ENCODE results near the gene BSG. TPM values are rescaled to one million over a fixed set of nuclear protein-coding genes. Genes with fewer than 3 reads are reported as not detected.

BSG gene
- total RNA-seq, 1 donor: 191 TPM

- DNase-seq (ENCODE audit: low read depth): no peak
- no peak overlapping the region for H3K4me3 ChIP-seq (ENCODE audit: low read depth, low read length)
- TF ChIP-seq CTCF (IDR thresholded peaks at IDR 0.05; ENCODE audit: insufficient read depth, low read depth, low read length): no peak
Measured at GRCh38 chr19:588741-589692, 16.6 kb downstream of the BSG start.

- peak within 1 kb of the TSS; percentile 15 for H3K4me3 ChIP-seq (ENCODE audit: low read depth, low read length)
- DNase-seq (ENCODE audit: low read depth): no peak
- TF ChIP-seq CTCF (IDR thresholded peaks at IDR 0.05; ENCODE audit: insufficient read depth, low read depth, low read length): no peak
Measured at GRCh38 chr19:589693-590395, 17.4 kb downstream of the BSG start, which contains the start of gene HCN2. Gene HCN2, plus strand, starts transcription at chr19:589881. Its CDS starts 65 bp downstream, at chr19:589946.

- TF ChIP-seq CTCF (IDR thresholded peaks at IDR 0.05; ENCODE audit: insufficient read depth, low read depth, low read length): no peak
- peak; percentile 23 for DNase-seq (ENCODE audit: low read depth)
- peak overlapping the region; percentile 15 for H3K4me3 ChIP-seq (ENCODE audit: low read depth, low read length)
Measured at GRCh38 chr19:590396-590745, 18.0 kb downstream of the BSG start.

GRCh38 chr19:590750-591098 is 18.3 kb downstream of the BSG start:
- no peak overlapping the region for H3K4me3 ChIP-seq (ENCODE audit: low read depth, low read length)
- no peak for DNase-seq (ENCODE audit: low read depth)
- no peak for TF ChIP-seq CTCF (IDR thresholded peaks at IDR 0.05; ENCODE audit: insufficient read depth, low read depth, low read length)

GRCh38 chr19:591099-591958 is 18.9 kb downstream of the BSG start:
- TF ChIP-seq CTCF (IDR thresholded peaks at IDR 0.05; ENCODE audit: insufficient read depth, low read depth, low read length): no peak
- DNase-seq (ENCODE audit: low read depth): peak; percentile 30
- H3K4me3 ChIP-seq (ENCODE audit: low read depth, low read length): no peak overlapping the region

GRCh38 chr19:592101-592500 is 19.7 kb downstream of the BSG start:
- DNase-seq (ENCODE audit: low read depth): no peak
- TF ChIP-seq CTCF (IDR thresholded peaks at IDR 0.05; ENCODE audit: insufficient read depth, low read depth, low read length): no peak
- H3K4me3 ChIP-seq (ENCODE audit: low read depth, low read length): no peak overlapping the region
